A673 (cell line): ENCODE measurements around the gene IFITM1. TPM values are rescaled to one million over a fixed set of nuclear protein-coding genes. Genes with fewer than 3 reads are reported as not detected.
"Not testable (repeated sequence)": the region's sequence is repeated elsewhere in the genome, so short reads cannot be mapped to it uniquely, and the experiment has no call there.

Experiments used
- BruUV-seq: library from RNA; stranded (reverse); fragments of 400-500 nt; replicated peaks from 2 replicates; lab custom pipeline; 2021; lab: Mats Ljungman, UMichigan
- CTCF ChIA-PET: fragments of 300-600 bp; sonication (Branson Sonifier 250); formaldehyde crosslinking; loops from one replicate; lab custom pipeline; 2022; ENCODE audit warnings: antibody characterized with exemption; lab: Charles Lee
- POLR2A ChIA-PET: fragments of 300-600 bp; sonication (Branson Sonifier 250); formaldehyde crosslinking; loops from one replicate; lab custom pipeline; 2022; ENCODE audit warnings: antibody characterized with exemption; ENCODE audit not compliant: low non-redundant PET; lab: Charles Lee
- DNase-seq: peaks from one replicate; pipeline ENCODE4 v3.0.0-alpha.2; 2015; ENCODE audit warnings: low spot score
- H3K27ac ChIP-seq: fragments of 200-600 bp; sonication (generic); 2 replicates; pipeline ENCODE4 v1.5.1; 2016; ENCODE audit warnings: mixed run types, low read depth, mild to moderate bottlenecking, mixed read lengths, antibody characterized with exemption, low read length; ENCODE audit not compliant: poor library complexity, severe bottlenecking
- H3K27me3 ChIP-seq: fragments of 200-600 bp; sonication (generic); replicated peaks from 2 replicates; pipeline ENCODE4 v1.6.1; 2017; ENCODE audit warnings: mixed run types, low read depth, mild to moderate bottlenecking, mixed read lengths, antibody characterized with exemption, low read length; ENCODE audit not compliant: insufficient read depth, poor library complexity
- H3K36me3 ChIP-seq: fragments of 200-600 bp; sonication (generic); 2 replicates; pipeline ENCODE4 v1.6.1; 2016; ENCODE audit warnings: mixed run types, mild to moderate bottlenecking, mixed read lengths, antibody characterized with exemption, low read length; ENCODE audit not compliant: insufficient read depth, poor library complexity, severe bottlenecking
- H3K4me1 ChIP-seq: fragments of 200-600 bp; sonication (generic); 2 replicates; pipeline ENCODE4 v1.6.1; 2017; ENCODE audit warnings: mixed run types, mild to moderate bottlenecking, mixed read lengths, antibody characterized with exemption, low read length; ENCODE audit not compliant: insufficient read depth, poor library complexity, severe bottlenecking
- H3K4me3 ChIP-seq: fragments of 200-600 bp; sonication (generic); 2 replicates; pipeline ENCODE4 v1.5.1; 2016; ENCODE audit warnings: low read depth, mixed run types, mild to moderate bottlenecking, mixed read lengths, low read length; ENCODE audit not compliant: poor library complexity, severe bottlenecking
- H3K9me3 ChIP-seq: fragments of 200-600 bp; sonication (generic); 2 replicates; pipeline ENCODE4 v1.6.1; 2016; ENCODE audit warnings: mixed run types, low read depth, mild to moderate bottlenecking, mixed read lengths, antibody characterized with exemption, low read length; ENCODE audit not compliant: poor library complexity, severe bottlenecking
- EZH2 ChIP-seq: fragments of 200-600 bp; sonication (generic); IDR thresholded peaks from 2 replicates; pipeline ENCODE4 v1.6.1; 2017; ENCODE audit warnings: borderline replicate concordance, low read depth, mild to moderate bottlenecking, mixed read lengths, antibody characterized with exemption, low read length; ENCODE audit not compliant: poor library complexity, severe bottlenecking
- intact Hi-C: fragments of 100-400 bp; cut with micrococcal nuclease; formaldehyde crosslinking; loops from one replicate; pipeline ENCODE4 v1.10.0; 2022; ENCODE audit not compliant: unreplicated experiment
- total RNA-seq: library from RNA; stranded (reverse); gene quantifications from 2 replicates; pipeline ENCODE4 v1.2.3, GENCODE V29; 2021
- TF ChIP-seq, protein P1 (sequence below): fragments of 300-800, 200-600 bp; sonication (generic); conservative IDR thresholded peaks from 2 replicates; pipeline ENCODE4 v1.5.1; 2017; ENCODE audit warnings: low read depth, mild to moderate bottlenecking, antibody characterized with exemption, low read length, moderate library complexity, mixed read lengths

The IFITM1 gene
- total RNA-seq, 1 experiment from 2014 or later, result 24.4 TPM

DNA sequence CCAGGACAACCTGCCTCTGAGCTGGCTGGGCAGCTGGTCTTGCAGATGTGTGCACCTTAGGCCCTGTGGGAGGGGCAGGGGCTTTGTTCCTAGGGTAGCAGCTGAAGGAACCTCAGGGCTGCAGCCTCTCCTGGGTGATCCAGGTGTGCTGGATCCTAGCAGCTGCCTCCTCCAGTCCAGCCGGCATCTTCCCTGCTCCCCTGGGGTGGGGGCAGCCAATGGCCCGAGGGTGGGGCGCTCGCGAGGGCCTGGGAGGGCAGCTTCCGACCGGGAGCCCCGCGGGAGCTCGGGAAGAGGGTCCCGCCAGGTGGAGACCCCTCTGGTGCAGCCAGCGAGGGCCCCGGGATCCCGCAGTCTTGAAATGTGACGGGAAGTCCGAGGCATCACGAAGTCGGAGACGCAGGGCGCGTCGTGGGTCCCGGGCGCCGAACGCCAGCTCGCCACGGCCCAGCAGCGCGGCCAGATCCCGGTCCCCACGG, 1.7 kb downstream of the IFITM1 start:
- DNase-seq, result no peak
- Histone ChIP-seq H3K27me3 (no peaks in the 10 kb centered on the region), H3K27ac (no peak overlapping the region), H3K4me1 (peaks cover 13% of the 10 kb centered on the region), H3K36me3 (no peaks in the 10 kb centered on the region), H3K4me3 (peak overlapping the region; percentile 55), H3K9me3 (no peaks in the 10 kb centered on the region)
- POLR2A ChIA-PET, result no interaction called here
- CTCF ChIA-PET, result no interaction called here
- BruUV-seq, result no TSS peak
- intact Hi-C loops, result no loop called here
- TF ChIP-seq EZH2, result no peak
- TF ChIP-seq, protein P1, sequence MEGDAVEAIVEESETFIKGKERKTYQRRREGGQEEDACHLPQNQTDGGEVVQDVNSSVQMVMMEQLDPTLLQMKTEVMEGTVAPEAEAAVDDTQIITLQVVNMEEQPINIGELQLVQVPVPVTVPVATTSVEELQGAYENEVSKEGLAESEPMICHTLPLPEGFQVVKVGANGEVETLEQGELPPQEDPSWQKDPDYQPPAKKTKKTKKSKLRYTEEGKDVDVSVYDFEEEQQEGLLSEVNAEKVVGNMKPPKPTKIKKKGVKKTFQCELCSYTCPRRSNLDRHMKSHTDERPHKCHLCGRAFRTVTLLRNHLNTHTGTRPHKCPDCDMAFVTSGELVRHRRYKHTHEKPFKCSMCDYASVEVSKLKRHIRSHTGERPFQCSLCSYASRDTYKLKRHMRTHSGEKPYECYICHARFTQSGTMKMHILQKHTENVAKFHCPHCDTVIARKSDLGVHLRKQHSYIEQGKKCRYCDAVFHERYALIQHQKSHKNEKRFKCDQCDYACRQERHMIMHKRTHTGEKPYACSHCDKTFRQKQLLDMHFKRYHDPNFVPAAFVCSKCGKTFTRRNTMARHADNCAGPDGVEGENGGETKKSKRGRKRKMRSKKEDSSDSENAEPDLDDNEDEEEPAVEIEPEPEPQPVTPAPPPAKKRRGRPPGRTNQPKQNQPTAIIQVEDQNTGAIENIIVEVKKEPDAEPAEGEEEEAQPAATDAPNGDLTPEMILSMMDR, result no peak

DNA sequence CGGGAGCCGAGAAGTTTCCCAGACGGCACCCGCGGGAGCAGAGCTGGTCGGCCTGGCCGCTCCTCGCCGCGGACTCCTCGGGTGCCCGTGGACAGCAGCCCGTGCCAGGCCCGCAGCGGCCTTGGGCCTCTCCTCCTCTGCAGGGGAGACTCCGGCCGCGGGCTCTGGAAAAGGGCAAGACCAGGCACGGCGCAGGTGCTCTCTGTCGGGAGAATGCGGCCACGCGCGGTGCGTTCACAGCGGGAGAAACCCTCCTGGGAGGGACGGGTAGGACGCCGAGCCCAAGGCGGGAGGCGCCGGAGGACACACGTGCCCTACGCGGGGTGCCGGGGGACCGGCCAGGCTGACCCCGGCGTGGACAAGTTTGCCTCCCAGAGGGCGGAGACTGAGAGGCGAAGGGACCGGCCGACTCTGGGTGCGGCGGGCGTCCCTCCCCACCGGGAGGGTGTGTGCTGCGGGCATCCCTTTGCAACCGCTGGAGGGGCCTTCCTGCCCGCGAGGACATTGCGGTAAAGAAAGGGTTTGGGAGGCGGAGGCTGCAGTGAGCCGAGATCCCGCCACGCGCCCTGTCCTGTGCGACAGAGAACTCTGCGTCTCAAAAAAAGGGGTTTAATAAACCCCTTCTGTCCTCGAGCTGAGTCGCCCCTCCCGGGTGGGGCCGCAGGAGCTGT, 2.3 kb downstream of the IFITM1 start:
- Histone ChIP-seq H3K27ac (no peak overlapping the region), H3K36me3 (no peaks in the 10 kb centered on the region), H3K27me3 (no peaks in the 10 kb centered on the region), H3K4me3 (no peak overlapping the region), H3K9me3 (no peaks in the 10 kb centered on the region), H3K4me1 (peaks cover 13% of the 10 kb centered on the region)
- ChIA-PET CTCF (no interaction called here), POLR2A (no interaction called here)
- BruUV-seq, result no TSS peak
- TF ChIP-seq, protein P1, result no peak
- no peak for TF ChIP-seq EZH2
- intact Hi-C loops, result no loop called here
- no peak for DNase-seq

DNA sequence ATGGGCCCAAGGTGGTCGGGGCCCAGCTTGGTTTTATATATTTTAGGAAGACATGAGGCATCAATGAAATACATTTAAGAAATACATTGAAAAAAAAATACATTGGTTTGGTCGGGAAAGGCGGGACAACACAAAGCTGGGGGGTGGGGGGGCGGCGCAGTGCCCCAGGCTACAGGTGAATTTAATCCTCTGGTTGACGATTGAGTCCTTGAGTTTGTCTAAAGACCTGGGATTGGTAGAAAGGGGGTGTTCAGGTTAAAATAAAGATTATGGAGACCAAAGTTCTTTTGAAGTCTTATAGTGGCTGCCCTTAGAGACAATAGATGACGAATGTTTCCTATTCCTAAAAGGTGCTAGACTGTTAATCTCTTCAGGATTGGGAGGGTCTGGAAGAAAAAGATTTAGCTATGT, 3.1 kb downstream of the IFITM1 start:
- intact Hi-C loops, result loop anchor here (1.0 kb wide), 1 partner anchor 9 kb away; no protein-coding TSS in a partner anchor
- TF ChIP-seq EZH2, result no peak
- TF ChIP-seq, protein P1, result no peak
- BruUV-seq, result no TSS peak
- Histone ChIP-seq H3K4me1 (peaks cover 13% of the 10 kb centered on the region), H3K9me3 (no peaks in the 10 kb centered on the region), H3K27me3 (no peaks in the 10 kb centered on the region), H3K36me3 (no peaks in the 10 kb centered on the region), H3K27ac (no peak overlapping the region), H3K4me3 (no peak overlapping the region)
- DNase-seq, result no peak
- POLR2A ChIA-PET, result no interaction called here
- CTCF ChIA-PET, result interaction anchor here (0.6 kb wide), 1 partner anchor 29 kb away, joined by 4 read pairs; no protein-coding TSS in a partner anchor

DNA sequence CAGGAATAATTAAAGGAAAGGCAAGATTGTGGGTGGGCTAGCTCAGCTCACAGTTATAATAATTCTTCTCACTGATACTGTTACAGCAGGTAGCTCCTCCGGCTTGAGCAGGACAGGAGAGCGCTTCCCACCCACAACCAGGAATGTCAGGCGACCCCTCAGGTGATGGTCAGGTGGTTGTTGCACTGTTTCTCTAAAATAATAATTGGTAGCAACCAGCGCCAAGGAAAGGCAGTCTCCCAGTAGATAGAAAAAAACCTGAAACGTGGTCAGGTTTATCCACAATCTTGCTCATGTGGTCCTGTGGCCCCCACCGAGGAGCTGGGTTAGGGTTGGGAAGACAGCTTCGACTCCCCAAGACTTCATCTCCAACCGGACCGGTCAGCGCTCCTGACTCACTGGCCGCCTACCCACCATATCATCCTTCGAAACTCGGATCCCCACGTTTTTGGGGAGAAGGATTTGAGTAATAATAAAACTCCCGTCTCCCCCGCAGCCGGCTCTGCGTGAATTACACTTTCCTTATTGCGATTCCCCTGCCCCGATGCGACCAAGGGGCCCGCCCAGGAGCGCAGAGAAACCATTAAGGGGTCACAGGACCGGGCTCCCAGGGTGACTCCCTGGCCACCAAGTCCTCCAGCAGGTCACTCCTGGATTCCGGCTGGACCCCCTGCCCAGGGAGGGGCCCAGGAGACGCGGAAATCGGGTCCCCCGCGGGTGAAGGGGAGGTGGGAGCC, 4.0 kb downstream of the IFITM1 start:
- H3K4me3 ChIP-seq, DNase-seq, H3K27ac ChIP-seq, H3K4me1 ChIP-seq, H3K36me3 ChIP-seq, H3K27me3 ChIP-seq, H3K9me3 ChIP-seq, POLR2A ChIA-PET, BruUV-seq: not testable (repeated sequence)
- intact Hi-C loops, result loop anchor here (1.0 kb wide), 1 partner anchor 8 kb away; no protein-coding TSS in a partner anchor
- CTCF ChIA-PET, result interaction anchor here (0.5 kb wide), 1 partner anchor 38 kb away, joined by 7 read pairs; no protein-coding TSS in a partner anchor
